HG03432 (cell line): Measurements from ENCODE around the gene SLC13A3.

Source experiments
- ATAC-seq: cut with Tn5 transposase; IDR thresholded peaks from one replicate; pipeline ENCODE4 v1.9.1; 2021; ENCODE audit warnings: mild to moderate bottlenecking, moderate library complexity; ENCODE audit not compliant: unreplicated experiment

The SLC13A3 gene

GRCh38 chr20:46583411-46584214 lies 67.6 kb downstream of the SLC13A3 start:
- ATAC-seq, result no peak

GRCh38 chr20:46582648-46583047 lies 68.6 kb downstream of the SLC13A3 start:
- ATAC-seq, result no peak

- no peak for ATAC-seq
Measured at GRCh38 chr20:46581391-46581790, 69.9 kb downstream of the SLC13A3 start.

- ATAC-seq, result no peak
Measured at GRCh38 chr20:46580613-46581205, 70.5 kb downstream of the SLC13A3 start.

- ATAC-seq, result no peak
Measured at GRCh38 chr20:46578745-46579144, 72.5 kb downstream of the SLC13A3 start.

GRCh38 chr20:46576774-46577395 lies 74.4 kb downstream of the SLC13A3 start:
- ATAC-seq, result no peak

GRCh38 chr20:46575937-46576461 lies 75.3 kb downstream of the SLC13A3 start:
- no peak for ATAC-seq

GRCh38 chr20:46575394-46575793 lies 75.9 kb downstream of the SLC13A3 start:
- ATAC-seq, result no peak

GRCh38 chr20:46573788-46574584 lies 77.3 kb downstream of the SLC13A3 start:
- ATAC-seq, result no peak

- no peak for ATAC-seq
Measured at GRCh38 chr20:46573234-46573633, 78.0 kb downstream of the SLC13A3 start.

- ATAC-seq, result no peak
Measured at GRCh38 chr20:46572790-46573189, 78.5 kb downstream of the SLC13A3 start.

- ATAC-seq, result no peak
Measured at GRCh38 chr20:46572153-46572552, 79.1 kb downstream of the SLC13A3 start.

GRCh38 chr20:46571418-46571817 lies 79.8 kb downstream of the SLC13A3 start:
- no peak for ATAC-seq

- no peak for ATAC-seq
Measured at GRCh38 chr20:46570956-46571355, 80.3 kb downstream of the SLC13A3 start.

- ATAC-seq, result no peak
Measured at GRCh38 chr20:46569961-46570360, 81.3 kb downstream of the SLC13A3 start.

GRCh38 chr20:46568570-46569129 lies 82.6 kb downstream of the SLC13A3 start:
- ATAC-seq, result no peak

- ATAC-seq, result no peak
Measured at GRCh38 chr20:46566125-46566524, 85.1 kb downstream of the SLC13A3 start.

GRCh38 chr20:46564241-46564957 lies 86.9 kb downstream of the SLC13A3 start:
- no peak for ATAC-seq

GRCh38 chr20:46563860-46564221 lies 87.4 kb downstream of the SLC13A3 start:
- no peak for ATAC-seq
